Thymus (tissue), 11 donors: ENCODE measurements around the gene TRIM66. TPM values are rescaled to one million over a fixed set of nuclear protein-coding genes. Genes with fewer than 3 reads are reported as not detected.

Experiments used
- DNase-seq, 9 donors: peaks; one replicate each; pipeline ENCODE4 v3.0.0-alpha.2; 2013; ENCODE audit warnings: low spot score in 9 of 9, low read depth in 6 of 9, missing footprints in 1 of 9
- H3K27ac ChIP-seq, 2 donors: one replicate each; pipeline ENCODE4 v1.5.1; 2013; ENCODE audit warnings: control low read depth in 1 of 2, low read depth in 1 of 2, low read length in 1 of 2, mild to moderate bottlenecking in 1 of 2, moderate library complexity in 1 of 2
- H3K27me3 ChIP-seq, 2 donors: one replicate each; pipeline ENCODE4 v1.5.1; 2013; ENCODE audit warnings: low read length in 1 of 2; ENCODE audit not compliant: control insufficient read depth in 2 of 2, insufficient read depth in 1 of 2
- H3K36me3 ChIP-seq, 2 donors: one replicate each; pipeline ENCODE4 v1.5.1; 2013; ENCODE audit warnings: low read length in 1 of 2, mild to moderate bottlenecking in 1 of 2, moderate library complexity in 1 of 2; ENCODE audit not compliant: control insufficient read depth in 2 of 2, insufficient read depth in 2 of 2
- H3K4me1 ChIP-seq, 2 donors: one replicate each; pipeline ENCODE4 v1.5.1; 2013; ENCODE audit warnings: low read length in 2 of 2; ENCODE audit not compliant: control insufficient read depth in 2 of 2, insufficient read depth in 2 of 2
- H3K4me3 ChIP-seq, 2 donors: one replicate each; pipeline ENCODE4 v1.5.1; 2013; ENCODE audit warnings: low read length in 2 of 2, control low read depth in 1 of 2, mild to moderate bottlenecking in 1 of 2
- H3K9me3 ChIP-seq, 2 donors: one replicate each; pipeline ENCODE4 v1.5.1; 2013; ENCODE audit warnings: low read length in 1 of 2, mild to moderate bottlenecking in 1 of 2; ENCODE audit not compliant: control insufficient read depth in 2 of 2, insufficient read depth in 1 of 2
- WGBS: extraction: QIAGEN DNeasy Blood & Tissue Kit; methylation state at CpG from one replicate; pipeline ENCODE4 v1.1.7; 2013; 5-methylcytosine and 5-hydroxymethylcytosine counted together
- polyA plus RNA-seq: library from polyadenylated mRNA; stranded (reverse); fragments of 200-250 nt; gene quantifications from one replicate; pipeline ENCODE4 v1.2.3, GENCODE V29; 2013
- total RNA-seq: library from RNA; stranded (reverse); fragments of 120-200 nt; gene quantifications from one replicate; pipeline ENCODE4 v1.2.4, GENCODE V29; 2013
- donor health status: healthy.

TRIM66 gene
- total and polyA plus RNA-seq, 2 donors, result 2.7 to 4.6 TPM

DNA sequence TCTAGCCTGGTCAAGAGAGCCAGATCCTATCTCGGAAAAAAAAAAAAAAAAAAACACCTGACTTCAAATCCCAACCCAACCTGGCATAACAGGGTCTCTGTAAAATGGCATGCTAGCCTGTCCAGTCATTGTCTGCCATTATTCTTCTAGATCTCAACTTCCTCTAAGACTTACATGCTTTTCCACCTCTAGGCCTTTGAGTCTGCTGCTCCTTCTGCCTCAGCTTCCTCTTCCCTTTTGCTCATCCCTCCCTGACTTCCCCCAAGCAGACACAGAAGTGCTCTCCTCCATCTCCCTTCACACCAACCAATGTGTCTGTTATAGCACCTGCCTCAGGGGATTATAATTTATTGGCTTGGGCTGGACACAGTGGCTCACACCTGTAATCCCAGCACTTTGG is 96.3 kb downstream of the TRIM66 start:
- no peak for DNase-seq
- Histone ChIP-seq H3K4me1 (no peaks in the 10 kb centered on the region), H3K9me3 (no peaks in the 10 kb centered on the region), H3K4me3 (no peak overlapping the region), H3K27me3 (no peaks in the 10 kb centered on the region), H3K36me3 (no peaks in the 10 kb centered on the region), H3K27ac (no peak overlapping the region)
- WGBS, result 96% methylated on average over 1 of the region's 1 CpG

DNA sequence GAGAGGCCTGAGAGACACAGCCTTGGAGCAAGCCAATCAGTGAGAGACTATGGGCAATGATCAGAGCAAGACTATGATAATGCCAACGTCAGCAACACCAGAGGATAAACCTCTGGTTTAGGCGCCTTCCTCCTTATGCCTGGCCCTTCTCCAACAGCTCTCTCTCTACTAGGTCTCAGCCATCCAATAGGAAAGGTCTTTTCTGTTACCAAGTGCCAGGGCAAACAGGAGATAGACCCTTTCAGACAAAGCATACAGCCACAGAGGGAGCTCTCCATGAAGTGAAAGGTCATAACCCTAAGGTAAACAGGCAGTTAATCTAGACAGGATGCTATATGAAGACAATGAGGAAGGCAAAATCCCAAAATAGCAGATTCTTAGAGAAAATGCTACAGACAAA is 98.0 kb downstream of the TRIM66 start:
- DNase-seq, result no peak
- Histone ChIP-seq H3K4me1 (no peaks in the 10 kb centered on the region), H3K4me3 (no peak overlapping the region), H3K27ac (no peak overlapping the region), H3K9me3 (no peaks in the 10 kb centered on the region), H3K36me3 (no peaks in the 10 kb centered on the region), H3K27me3 (no peaks in the 10 kb centered on the region)
- WGBS, result 89% methylated on average over 2 of the region's 2 CpGs

DNA sequence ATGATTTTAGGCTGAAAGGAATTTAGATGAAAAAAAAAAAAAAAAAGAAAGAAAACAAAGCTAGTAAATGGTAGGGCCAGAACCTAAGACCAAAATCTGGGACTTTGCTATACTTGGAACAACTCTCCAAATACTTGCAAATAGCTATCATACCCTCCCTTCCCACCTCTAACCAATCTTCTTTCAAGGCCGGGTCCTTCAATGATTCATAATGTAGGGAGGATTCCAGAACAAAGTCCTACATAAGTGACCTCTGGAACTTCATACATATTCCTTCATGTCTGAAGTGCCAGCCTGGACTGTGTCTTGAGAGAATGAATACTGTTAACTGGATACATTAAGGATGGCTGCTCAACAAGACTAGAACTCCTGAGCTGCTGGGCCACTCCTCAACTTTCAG is 98.4 kb downstream of the TRIM66 start:
- no peak for DNase-seq
- 100% methylated on average over 1 of the region's 1 CpG for WGBS

DNA sequence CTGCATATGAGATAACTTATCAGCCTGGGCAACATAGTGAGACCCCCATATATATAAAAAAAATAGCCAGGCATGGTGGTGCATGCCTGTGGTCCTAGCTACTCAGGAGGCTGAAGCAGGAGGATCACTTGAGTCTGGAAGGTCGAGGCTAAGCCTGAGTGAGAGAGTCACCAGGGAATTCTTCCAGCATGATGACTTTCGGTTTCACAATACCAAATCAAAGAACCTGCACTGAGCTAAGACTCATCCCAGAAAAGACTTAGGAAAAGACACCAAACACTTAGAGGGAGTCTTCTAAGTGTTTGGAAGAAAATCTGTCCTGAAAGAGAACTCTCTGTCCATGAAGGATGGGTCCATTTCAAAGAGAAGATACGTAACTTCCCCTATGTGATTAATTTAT is 101.2 kb downstream of the TRIM66 start:
- H3K4me1 ChIP-seq, result no peaks in the 10 kb centered on the region
- no peak overlapping the region for H3K27ac ChIP-seq
- H3K4me3 ChIP-seq, result no peak overlapping the region
- WGBS, result 96% methylated on average over 3 of the region's 3 CpGs
- no peaks in the 10 kb centered on the region for H3K36me3 ChIP-seq
- DNase-seq, result no peak
- no peaks in the 10 kb centered on the region for H3K9me3 ChIP-seq
- no peaks in the 10 kb centered on the region for H3K27me3 ChIP-seq

More for the DNA sequence above, 98.4 kb downstream of the TRIM66 start:
- H3K4me1 ChIP-seq, result no peaks in the 10 kb centered on the region
- H3K9me3 ChIP-seq, result no peaks in the 10 kb centered on the region
- no peak overlapping the region for H3K4me3 ChIP-seq
- no peaks in the 10 kb centered on the region for H3K36me3 ChIP-seq
- H3K27me3 ChIP-seq, result no peaks in the 10 kb centered on the region
- no peak overlapping the region for H3K27ac ChIP-seq

- 98% methylated on average over 2 of the region's 2 CpGs for WGBS
- Histone ChIP-seq H3K27ac (no peak overlapping the region), H3K4me1 (no peaks in the 10 kb centered on the region), H3K36me3 (no peaks in the 10 kb centered on the region), H3K4me3 (no peak overlapping the region), H3K27me3 (no peaks in the 10 kb centered on the region), H3K9me3 (no peaks in the 10 kb centered on the region)
- DNase-seq, result no peak
These were observed 104.5 kb downstream of the TRIM66 start for GRCh38 chr11:8577791-8578581.

DNA sequence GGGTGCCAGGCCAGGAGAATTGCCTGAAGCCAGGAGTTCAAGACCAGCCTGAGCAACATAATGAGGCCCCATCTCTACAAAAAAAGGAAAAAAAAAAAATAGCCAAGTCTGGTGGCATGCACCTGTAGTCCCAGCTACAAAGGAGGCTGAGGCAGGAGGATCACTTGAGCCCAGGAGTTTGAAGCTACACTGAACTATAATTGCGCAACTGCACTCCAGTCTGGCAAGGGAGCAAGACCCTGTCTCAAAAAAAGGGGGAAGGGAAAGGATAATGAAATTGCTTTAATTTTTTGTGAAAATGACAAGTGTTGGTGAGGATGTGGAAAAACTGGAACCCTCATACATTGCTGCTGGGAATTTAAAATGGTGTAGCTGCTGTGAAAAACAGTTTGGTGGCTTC is 107.7 kb downstream of the TRIM66 start:
- Histone ChIP-seq H3K4me3 (no peak overlapping the region), H3K9me3 (no peaks in the 10 kb centered on the region), H3K36me3 (no peaks in the 10 kb centered on the region), H3K27ac (no peak overlapping the region), H3K27me3 (no peaks in the 10 kb centered on the region), H3K4me1 (no peaks in the 10 kb centered on the region)
- 100% methylated on average over 1 of the region's 1 CpG for WGBS
- no peak for DNase-seq

GRCh38 chr11:8573777-8574176 is 108.7 kb downstream of the TRIM66 start:
- no peak for DNase-seq
- no peak overlapping the region for H3K4me3 ChIP-seq
- H3K36me3 ChIP-seq, result no peaks in the 10 kb centered on the region
- H3K27me3 ChIP-seq, result no peaks in the 10 kb centered on the region
- no peaks in the 10 kb centered on the region for H3K9me3 ChIP-seq
- no peak overlapping the region for H3K27ac ChIP-seq
- no peaks in the 10 kb centered on the region for H3K4me1 ChIP-seq
- 92% methylated on average over 1 of the region's 1 CpG for WGBS

DNA sequence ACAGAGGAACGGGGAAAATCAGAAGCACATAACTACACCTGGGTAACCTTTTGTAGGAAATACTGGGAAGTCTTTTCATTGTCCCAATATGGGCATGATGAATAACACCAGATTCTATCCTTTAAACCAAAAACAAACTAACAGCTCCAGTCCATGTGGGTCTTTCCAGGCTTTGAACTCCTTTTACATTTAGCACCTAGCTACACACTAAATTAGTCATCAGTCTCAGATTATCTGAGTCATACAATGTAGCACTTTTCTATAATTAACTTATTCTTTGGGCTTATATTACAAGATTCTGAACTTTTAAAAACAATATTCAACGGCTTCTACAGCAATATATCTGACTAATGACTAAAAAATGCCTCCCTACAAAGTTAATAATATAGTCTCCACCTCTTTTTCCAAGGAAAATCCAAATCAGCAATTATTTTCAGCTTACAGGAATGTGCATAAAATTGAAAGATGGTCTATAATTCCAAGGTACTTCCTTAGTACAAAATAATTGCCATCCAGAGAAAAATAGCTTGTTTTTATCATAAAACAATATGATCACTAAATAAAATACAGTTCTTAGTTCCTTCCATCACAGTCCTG is 114.8 kb downstream of the TRIM66 start:
- 92% methylated on average over 2 of the region's 2 CpGs for WGBS
- no peak for DNase-seq
- H3K4me3 ChIP-seq, result no peak overlapping the region
- H3K9me3 ChIP-seq, result no peaks in the 10 kb centered on the region
- H3K4me1 ChIP-seq, result no peaks in the 10 kb centered on the region
- H3K27me3 ChIP-seq, result no peaks in the 10 kb centered on the region
- no peaks in the 10 kb centered on the region for H3K36me3 ChIP-seq
- no peak overlapping the region for H3K27ac ChIP-seq

DNA sequence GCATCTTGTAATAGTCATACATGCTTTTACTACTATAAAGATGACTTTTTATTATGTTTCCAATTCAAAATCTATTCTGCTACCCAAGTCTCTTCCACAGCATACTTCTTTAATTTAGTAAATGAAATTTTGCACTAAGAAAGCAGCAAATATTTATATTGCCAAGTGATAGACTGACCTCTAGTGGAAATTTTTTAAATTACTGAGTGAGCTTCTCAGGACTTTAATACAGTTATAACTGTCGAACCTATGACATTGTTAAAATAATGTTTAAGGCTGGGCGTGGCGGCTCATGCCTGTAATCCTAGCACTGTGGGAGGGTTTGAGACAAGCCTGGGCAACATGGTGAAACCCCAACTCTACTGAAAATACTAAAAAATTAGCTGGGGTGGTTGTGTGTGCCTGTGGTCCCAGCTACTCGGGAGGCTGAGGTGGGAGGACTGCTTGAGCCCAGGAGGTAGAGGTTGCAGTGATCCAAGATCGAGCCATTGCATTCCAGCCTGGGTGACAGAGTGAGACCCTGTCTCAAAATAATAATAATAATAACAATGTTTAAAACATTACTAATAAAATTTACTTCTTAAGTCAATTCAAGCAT is 115.8 kb downstream of the TRIM66 start:
- peak in 6 of 9 donors; percentile 4 to 53 (median 11) for DNase-seq
- H3K9me3 ChIP-seq, result no peaks in the 10 kb centered on the region
- H3K4me3 ChIP-seq, result no peak overlapping the region
- H3K27me3 ChIP-seq, result no peaks in the 10 kb centered on the region
- H3K36me3 ChIP-seq, result no peaks in the 10 kb centered on the region
- H3K27ac ChIP-seq, result no peak overlapping the region
- WGBS, result 72% methylated on average over 5 of the region's 5 CpGs
- H3K4me1 ChIP-seq, result no peaks in the 10 kb centered on the region
